Lower leg skin (tissue), 4 donors: ENCODE results near the gene YIF1B. TPM values are rescaled to one million over a fixed set of nuclear protein-coding genes. Genes with fewer than 3 reads are reported as not detected.
A peak's percentile ranks its signal among the peaks of the same experiment; 100 is the strongest.

Experiments used
- DNase-seq, 2 donors: peaks; one replicate each; pipeline ENCODE4 v3.0.0-alpha.2; 2019; ENCODE audit warnings: low spot score in 2 of 2
- H3K4me3 ChIP-seq: fragments of 200-600 bp; sonication (generic); 2 replicates; pipeline ENCODE4 v1.5.1; 2017; ENCODE audit warnings: mild to moderate bottlenecking, low read depth; ENCODE audit not compliant: poor library complexity, severe bottlenecking
- CTCF ChIP-seq, 3 donors: fragments of 450-650 bp; IDR thresholded peaks; one replicate each; pipeline ENCODE4 v1.5.1; 2016; ENCODE audit warnings: antibody characterized with exemption in 3 of 3, mild to moderate bottlenecking in 3 of 3, moderate library complexity in 2 of 3
- POLR2A ChIP-seq, 2 donors: fragments of 450-650 bp; IDR thresholded peaks; one replicate each; pipeline ENCODE4 v1.6.1; 2016 to 2017; ENCODE audit warnings: antibody characterized with exemption in 2 of 2, mild to moderate bottlenecking in 1 of 2, moderate library complexity in 1 of 2
- WGBS, 2 donors: methylation state at CpG; one replicate each; pipeline ENCODE4 v1.1.5; 2018; 5-methylcytosine and 5-hydroxymethylcytosine counted together
- intact Hi-C: fragments of 100-400 bp; cut with DNase I; formaldehyde crosslinking; loops from one replicate; pipeline ENCODE4 v1.15.0; 2023; ENCODE audit warnings: low total_unique reads
- total RNA-seq, 4 donors: library from RNA; depleted of rRNA; stranded (reverse); fragments of >200 nt; gene quantifications; one replicate each; pipeline ENCODE4 v1.1.0, GENCODE V29; 2016

YIF1B gene
- total RNA-seq, 4 donors from 2014 or later = 14.1 to 38.5 (median 25.5) TPM

- TF ChIP-seq POLR2A (IDR thresholded peaks at IDR 0.05) = no peak
- TF ChIP-seq CTCF (IDR thresholded peaks at IDR 0.05) = no peak
- no peak overlapping the region for H3K4me3 ChIP-seq
- WGBS, 2 donors = 54 to 63% methylated on average over 11 of the region's 11 CpGs
- intact Hi-C loops = no loop called here
- no peak for DNase-seq
These were observed 16.7 kb downstream of the YIF1B start for GRCh38 chr19:38298821-38299680.

GRCh38 chr19:38294090-38294489 lies 21.7 kb downstream of the YIF1B start:
- H3K4me3 ChIP-seq = no peak overlapping the region
- intact Hi-C loops = no loop called here
- no peak for DNase-seq
- 56 to 71% methylated on average over 8 of the region's 8 CpGs for WGBS, 2 donors
- TF ChIP-seq CTCF (IDR thresholded peaks at IDR 0.05) (no peak), POLR2A (IDR thresholded peaks at IDR 0.05) (no peak)

- no peak for TF ChIP-seq CTCF (IDR thresholded peaks at IDR 0.05)
- no peak for TF ChIP-seq POLR2A (IDR thresholded peaks at IDR 0.05)
- no peak overlapping the region for H3K4me3 ChIP-seq
- WGBS, 2 donors = 77 to 80% methylated on average over 9 of the region's 9 CpGs
- DNase-seq = no peak
- intact Hi-C loops = no loop called here
These were observed 22.5 kb downstream of the YIF1B start for GRCh38 chr19:38293281-38293680.

GRCh38 chr19:38291855-38292254 lies 23.9 kb downstream of the YIF1B start:
- WGBS, 2 donors = 75 to 79% methylated on average over 15 of the region's 15 CpGs
- no peak overlapping the region for H3K4me3 ChIP-seq
- TF ChIP-seq POLR2A (IDR thresholded peaks at IDR 0.05) (no peak), CTCF (IDR thresholded peaks at IDR 0.05) (no peak)
- intact Hi-C loops = no loop called here
- no peak for DNase-seq

GRCh38 chr19:38290631-38291147 lies 25.1 kb downstream of the YIF1B start:
- TF ChIP-seq CTCF (IDR thresholded peaks at IDR 0.05) (no peak), POLR2A (IDR thresholded peaks at IDR 0.05) (no peak)
- peak in 1 of 2 donors; percentile 65 for DNase-seq
- H3K4me3 ChIP-seq = no peak overlapping the region
- intact Hi-C loops = no loop called here
- WGBS, 2 donors = 48 to 55% methylated on average over 11 to 13 of the region's 13 CpGs
